OCI-LY1 (cell line): Measurements from ENCODE around the gene SHISA3.

ENCODE experiments used
- H2AFZ ChIP-seq: fragments of 200-600 bp; sonication (generic), shearing (Covaris generic); 2 replicates; pipeline ENCODE4 v1.6.0; 2014; ENCODE audit warnings: antibody characterized with exemption, mild to moderate bottlenecking, low read length
- H3F3A ChIP-seq: fragments of 200-600 bp; sonication (generic), shearing (Covaris generic); 2 replicates; pipeline ENCODE4 v1.6.0; 2014; ENCODE audit warnings: mild to moderate bottlenecking, antibody characterized with exemption, low read length, moderate library complexity; ENCODE audit not compliant: insufficient read depth
- H3K27ac ChIP-seq: fragments of 200-600 bp; sonication (generic); 2 replicates; pipeline ENCODE4 v1.5.1; 2014; ENCODE audit warnings: low read length, mixed run types, mild to moderate bottlenecking, low read depth; ENCODE audit not compliant: poor library complexity, severe bottlenecking
- H3K27me3 ChIP-seq: fragments of 200-600 bp; sonication (generic); 2 replicates; pipeline ENCODE4 v1.6.0; 2014; ENCODE audit warnings: antibody characterized with exemption, mild to moderate bottlenecking, low read length, moderate library complexity; ENCODE audit not compliant: insufficient read depth
- H3K36me3 ChIP-seq: fragments of 200-600 bp; sonication (generic); 2 replicates; pipeline ENCODE4 v1.6.1; 2014; ENCODE audit warnings: mild to moderate bottlenecking, antibody characterized with exemption, low read length, moderate library complexity, mixed read lengths; ENCODE audit not compliant: insufficient read depth
- H3K4me1 ChIP-seq: fragments of 200-600 bp; sonication (generic); 2 replicates; pipeline ENCODE4 v1.5.1; 2014; ENCODE audit warnings: mild to moderate bottlenecking, low read length, moderate library complexity; ENCODE audit not compliant: insufficient read depth, severe bottlenecking
- H3K4me2 ChIP-seq: fragments of 200-600 bp; sonication (generic), shearing (Covaris generic); 2 replicates; pipeline ENCODE4 v1.6.1; 2014; ENCODE audit warnings: low read length
- H3K4me3 ChIP-seq: fragments of 200-600 bp; sonication (generic); 2 replicates; pipeline ENCODE4 v1.5.1; 2014; ENCODE audit warnings: low read length, low read depth, mild to moderate bottlenecking, mixed read lengths; ENCODE audit not compliant: poor library complexity, severe bottlenecking
- H3K79me2 ChIP-seq: fragments of 200-600 bp; shearing (Covaris generic); 2 replicates; pipeline ENCODE4 v1.6.1; 2016; ENCODE audit warnings: mixed run types, low read length, mixed read lengths; ENCODE audit not compliant: insufficient read depth
- H3K9ac ChIP-seq: fragments of 200-600 bp; sonication (generic), shearing (Covaris generic); 2 replicates; pipeline ENCODE4 v1.6.1; 2014; ENCODE audit warnings: mild to moderate bottlenecking, low read length, mixed read lengths
- H3K9me2 ChIP-seq: fragments of 200-600 bp; sonication (generic), shearing (Covaris generic); 2 replicates; pipeline ENCODE4 v1.6.1; 2014; ENCODE audit warnings: low read depth, mild to moderate bottlenecking, low read length, mixed read lengths
- H3K9me3 ChIP-seq: fragments of 200-600 bp; shearing (Covaris generic); 2 replicates; pipeline ENCODE4 v1.6.1; 2014; ENCODE audit warnings: low read length, mixed read lengths
- H4K20me1 ChIP-seq: fragments of 200-600 bp; sonication (generic), shearing (Covaris generic); 2 replicates; pipeline ENCODE4 v1.6.0; 2016; ENCODE audit warnings: mild to moderate bottlenecking, low read length; ENCODE audit not compliant: insufficient read depth
- EZH2 ChIP-seq: fragments of 200-600 bp; sonication (generic), shearing (Covaris generic); IDR thresholded peaks from 2 replicates; pipeline ENCODE4 v1.8.0; 2017; ENCODE audit warnings: borderline replicate concordance, mixed run types, mild to moderate bottlenecking, antibody characterized with exemption, low read length, moderate library complexity, mixed read lengths
- TF ChIP-seq, protein P1 (sequence below): fragments of 200-600 bp; sonication (generic), shearing (Covaris generic); IDR thresholded peaks from 2 replicates; pipeline ENCODE4 v1.5.1; 2017; ENCODE audit warnings: mild to moderate bottlenecking, antibody characterized with exemption, low read length, moderate library complexity, mixed read lengths

Gene SHISA3

DNA sequence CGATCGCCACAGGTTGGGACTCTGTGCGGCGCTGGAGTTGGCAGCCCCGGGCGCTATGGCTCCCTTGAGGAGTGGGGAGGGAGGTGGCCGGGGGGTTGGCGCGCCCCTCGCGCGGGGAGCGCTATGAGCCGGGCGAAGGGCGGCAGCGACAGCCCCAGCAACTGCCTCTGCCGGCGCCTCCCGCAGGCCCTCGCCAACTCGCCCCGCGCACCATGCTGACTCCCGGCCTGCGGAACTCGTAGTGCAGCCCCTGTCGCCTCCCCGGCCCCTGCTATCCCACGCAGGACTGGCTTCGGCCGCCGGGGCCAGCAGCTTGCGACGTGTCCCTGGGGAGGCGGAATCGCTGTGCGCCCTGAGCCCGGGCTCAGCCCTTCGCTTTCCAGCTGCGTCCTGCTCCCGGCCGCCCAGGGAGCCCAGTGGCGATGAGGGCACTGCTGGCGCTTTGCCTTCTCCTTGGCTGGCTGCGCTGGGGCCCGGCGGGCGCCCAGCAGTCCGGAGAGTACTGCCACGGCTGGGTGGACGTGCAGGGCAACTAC is 415 bp downstream of the SHISA3 start:
- no peaks in the 10 kb centered on the region for H3K79me2 ChIP-seq
- no peaks in the 10 kb centered on the region for H4K20me1 ChIP-seq
- TF ChIP-seq, protein P1, sequence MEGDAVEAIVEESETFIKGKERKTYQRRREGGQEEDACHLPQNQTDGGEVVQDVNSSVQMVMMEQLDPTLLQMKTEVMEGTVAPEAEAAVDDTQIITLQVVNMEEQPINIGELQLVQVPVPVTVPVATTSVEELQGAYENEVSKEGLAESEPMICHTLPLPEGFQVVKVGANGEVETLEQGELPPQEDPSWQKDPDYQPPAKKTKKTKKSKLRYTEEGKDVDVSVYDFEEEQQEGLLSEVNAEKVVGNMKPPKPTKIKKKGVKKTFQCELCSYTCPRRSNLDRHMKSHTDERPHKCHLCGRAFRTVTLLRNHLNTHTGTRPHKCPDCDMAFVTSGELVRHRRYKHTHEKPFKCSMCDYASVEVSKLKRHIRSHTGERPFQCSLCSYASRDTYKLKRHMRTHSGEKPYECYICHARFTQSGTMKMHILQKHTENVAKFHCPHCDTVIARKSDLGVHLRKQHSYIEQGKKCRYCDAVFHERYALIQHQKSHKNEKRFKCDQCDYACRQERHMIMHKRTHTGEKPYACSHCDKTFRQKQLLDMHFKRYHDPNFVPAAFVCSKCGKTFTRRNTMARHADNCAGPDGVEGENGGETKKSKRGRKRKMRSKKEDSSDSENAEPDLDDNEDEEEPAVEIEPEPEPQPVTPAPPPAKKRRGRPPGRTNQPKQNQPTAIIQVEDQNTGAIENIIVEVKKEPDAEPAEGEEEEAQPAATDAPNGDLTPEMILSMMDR, result no peak
- TF ChIP-seq EZH2, result no peak
- H3K4me2 ChIP-seq, result peak overlapping the region; percentile 82
- no peak overlapping the region for H2AFZ ChIP-seq
- peaks cover 9% of the 10 kb centered on the region; the same call in 1 of the 2 replicates for H3K27me3 ChIP-seq
- H3K36me3 ChIP-seq, result no peaks in the 10 kb centered on the region
- no peaks in the 10 kb centered on the region for H3F3A ChIP-seq
- H3K4me3 ChIP-seq, result peak overlapping the region; percentile 54
- H3K9me3 ChIP-seq, result no peaks in the 10 kb centered on the region
- H3K9ac ChIP-seq, result peak overlapping the region; percentile 35; the same call in 1 of the 2 replicates
- H3K4me1 ChIP-seq, result peaks cover 26% of the 10 kb centered on the region
- H3K9me2 ChIP-seq, result no peaks in the 10 kb centered on the region
- no peak overlapping the region for H3K27ac ChIP-seq

DNA sequence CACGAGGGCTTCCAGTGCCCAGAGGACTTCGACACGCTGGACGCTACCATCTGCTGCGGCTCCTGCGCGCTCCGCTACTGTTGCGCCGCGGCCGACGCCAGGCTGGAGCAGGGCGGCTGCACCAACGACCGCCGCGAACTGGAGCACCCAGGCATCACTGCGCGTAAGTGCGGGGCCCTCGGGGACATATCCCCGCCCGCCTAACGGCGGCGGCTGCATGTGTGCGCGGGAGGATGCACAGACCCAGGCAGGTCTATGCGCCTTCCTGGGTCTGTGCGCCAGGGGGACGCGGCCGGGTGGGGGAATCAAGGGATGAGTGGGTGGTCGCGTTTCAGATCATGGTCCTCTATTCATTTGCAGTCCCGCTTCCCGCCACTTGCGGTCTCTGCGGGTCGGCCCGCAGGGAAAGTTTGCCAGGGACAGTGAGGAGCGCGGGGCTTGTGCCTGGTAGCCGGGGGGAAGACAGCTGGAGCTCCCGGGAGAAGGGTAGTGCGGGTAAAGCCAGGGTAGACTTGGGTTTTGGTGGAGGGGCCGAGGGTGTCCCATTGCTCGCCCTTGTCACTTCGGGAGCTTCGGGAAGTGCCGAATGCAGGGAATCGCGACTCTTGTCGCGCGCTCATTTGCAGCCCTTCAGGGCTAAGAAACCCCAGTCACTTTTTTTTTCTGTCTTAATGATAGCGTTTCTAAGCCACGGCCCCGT is 1.0 kb downstream of the SHISA3 start:
- Histone ChIP-seq H3K27ac (no peak overlapping the region), H3K9me3 (no peaks in the 10 kb centered on the region), H3K4me2 (peak overlapping the region; percentile 82), H3K9me2 (no peaks in the 10 kb centered on the region), H3K4me1 (peaks cover 26% of the 10 kb centered on the region), H3K36me3 (no peaks in the 10 kb centered on the region), H4K20me1 (no peaks in the 10 kb centered on the region), H2AFZ (no peak overlapping the region), H3F3A (no peaks in the 10 kb centered on the region), H3K79me2 (no peaks in the 10 kb centered on the region), H3K9ac (peak overlapping the region; percentile 35; the same call in 1 of the 2 replicates), H3K4me3 (peak overlapping the region; percentile 54), H3K27me3 (peaks cover 9% of the 10 kb centered on the region; the same call in 1 of the 2 replicates)
- TF ChIP-seq, protein P1, result no peak
- no peak for TF ChIP-seq EZH2

DNA sequence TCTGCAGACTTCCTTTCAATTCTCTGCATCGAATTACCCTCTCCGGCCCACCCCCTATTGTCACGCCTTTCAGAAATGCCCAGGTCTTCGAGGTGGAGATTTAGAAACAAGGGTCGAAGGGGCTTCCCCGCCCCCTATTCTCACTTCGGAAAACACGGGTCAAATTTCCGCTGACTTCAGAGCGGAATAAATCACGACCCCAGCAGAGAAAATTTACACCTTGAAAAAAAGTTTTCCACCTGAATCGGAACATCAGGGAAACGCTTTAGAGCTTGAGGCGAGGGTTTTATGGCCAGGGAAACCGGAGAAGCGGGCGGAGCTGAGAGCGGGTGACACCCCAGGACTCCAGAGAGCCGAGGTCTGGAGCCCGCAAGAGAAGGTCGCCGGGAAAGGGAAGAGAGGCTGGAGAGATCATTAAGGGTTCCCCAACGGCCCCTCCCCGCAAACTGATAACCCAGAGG is 1.6 kb downstream of the SHISA3 start:
- Histone ChIP-seq H3K4me1 (peaks cover 26% of the 10 kb centered on the region), H3K27me3 (peaks cover 9% of the 10 kb centered on the region; the same call in 1 of the 2 replicates), H3F3A (no peaks in the 10 kb centered on the region), H3K9me2 (no peaks in the 10 kb centered on the region), H3K4me2 (peak overlapping the region; percentile 82; the same call in 1 of the 2 replicates), H2AFZ (no peak overlapping the region), H3K79me2 (no peaks in the 10 kb centered on the region), H4K20me1 (no peaks in the 10 kb centered on the region), H3K4me3 (no peak overlapping the region), H3K9ac (no peak overlapping the region), H3K27ac (no peak overlapping the region), H3K9me3 (no peaks in the 10 kb centered on the region), H3K36me3 (no peaks in the 10 kb centered on the region)
- TF ChIP-seq EZH2, result no peak
- TF ChIP-seq, protein P1, result no peak
